Activated T-helper 2 cell treated with anti-CD3 and anti-CD28 coated beads, Interferon-gamma antibody, Interleukin-2, Interleukin-4, amounts not matched to agents 10 μg/mL and 5 μg/mL and 100 μg/mL, durations not matched to agents 14 hours and 24 hours and 36 hours (primary cell): ENCODE data around the gene DPH5. TPM values are rescaled to one million over a fixed set of nuclear protein-coding genes. Genes with fewer than 3 reads are reported as not detected.

ENCODE experiments used
- DNase-seq: peaks from one replicate; pipeline ENCODE4 v3.0.0; 2021; ENCODE audit warnings: low spot score
- H3K27ac Mint-ChIP-seq: one replicate; pipeline ENCODE4 v1.8.0; 2021; ENCODE audit warnings: mixed read lengths
- H3K27me3 Mint-ChIP-seq: one replicate; pipeline ENCODE4 v1.8.0; 2021; ENCODE audit warnings: low read depth, mixed read lengths
- H3K36me3 Mint-ChIP-seq: one replicate; pipeline ENCODE4 v1.8.0; 2021; ENCODE audit warnings: low read depth, mixed read lengths
- H3K4me1 Mint-ChIP-seq: one replicate; pipeline ENCODE4 v1.8.0; 2021; ENCODE audit warnings: low read depth, mixed read lengths
- H3K4me3 Mint-ChIP-seq: one replicate; pipeline ENCODE4 v1.8.0; 2021; ENCODE audit warnings: low read depth, mild to moderate bottlenecking, moderate library complexity, mixed read lengths
- H3K9me3 Mint-ChIP-seq: one replicate; pipeline ENCODE4 v1.8.0; 2021; ENCODE audit warnings: mixed read lengths
- intact Hi-C: fragments of 100-400 bp; cut with micrococcal nuclease; formaldehyde crosslinking; loops from one replicate; pipeline ENCODE4 v1.15.1; 2023
- total RNA-seq: library from RNA; stranded (reverse); gene quantifications from 2 replicates; pipeline ENCODE4 v1.2.3, GENCODE V29; 2022

DPH5 gene
- total RNA-seq, 1 donor from 2014 or later: 40.0 TPM

DNA sequence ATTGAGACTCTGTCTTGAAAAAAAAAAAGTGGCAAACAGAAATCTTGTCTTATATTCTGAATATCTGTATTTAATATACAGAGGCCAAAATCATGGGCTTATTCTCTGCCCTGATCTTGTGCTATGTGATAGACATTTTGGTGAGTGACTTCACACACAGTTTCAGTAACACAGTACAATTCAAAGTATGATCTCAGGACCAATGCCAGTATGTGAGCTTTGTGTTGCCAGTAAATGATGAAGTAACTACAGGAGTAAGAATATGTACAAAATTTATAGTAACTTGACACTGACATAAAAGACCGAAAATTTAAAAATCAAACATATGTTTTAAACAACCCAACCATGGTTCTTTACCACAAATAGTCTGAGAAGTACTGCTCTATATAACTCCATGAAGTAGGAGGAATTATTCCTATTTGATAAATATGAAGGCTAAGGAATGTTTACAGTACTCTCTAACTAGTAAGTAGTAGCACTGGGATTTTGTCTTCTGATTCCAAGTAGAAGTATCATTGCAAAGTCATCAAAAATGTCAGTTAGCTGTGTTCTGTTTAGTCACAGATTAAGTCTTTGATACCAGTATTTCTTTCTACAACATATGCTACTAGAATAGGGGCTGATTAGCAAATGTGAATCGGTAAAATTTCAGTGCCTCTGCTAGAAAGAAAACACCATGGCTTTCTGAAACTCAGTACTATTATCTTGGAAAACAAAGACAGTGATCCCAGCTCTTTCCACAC lies 25.3 kb downstream of the DPH5 start:
- Mint-ChIP-seq H3K27ac (no peak overlapping the region), H3K4me3 (no peak overlapping the region), H3K36me3 (peaks cover 55% of the 10 kb centered on the region), H3K27me3 (no peaks in the 10 kb centered on the region), H3K9me3 (peaks cover 2% of the 10 kb centered on the region), H3K4me1 (peaks cover 22% of the 10 kb centered on the region)
- intact Hi-C loops: loop anchor here (5.0 kb wide), 1 partner anchor 43 kb away; no protein-coding TSS in a partner anchor
- DNase-seq: no peak

DNA sequence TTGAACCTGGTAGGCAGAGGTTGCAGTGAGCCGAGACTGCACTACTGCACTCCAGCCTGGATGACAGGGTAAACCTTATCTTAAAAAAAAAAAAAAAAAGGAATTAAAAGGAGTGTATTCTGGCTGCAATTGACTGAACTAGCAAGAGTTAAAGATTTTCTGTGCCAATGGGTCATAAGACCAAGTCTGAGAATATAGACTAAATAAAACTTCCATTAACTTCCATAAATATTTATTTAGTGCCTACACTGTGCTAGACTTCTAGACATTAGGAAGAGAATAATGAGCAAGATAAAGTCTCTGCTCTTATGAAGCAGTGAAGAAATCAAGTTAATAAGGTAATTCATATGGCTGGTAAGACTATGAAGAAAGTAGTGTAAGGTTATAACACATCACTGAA lies 27.2 kb downstream of the DPH5 start:
- Mint-ChIP-seq H3K4me1 (peaks cover 19% of the 10 kb centered on the region), H3K27ac (no peak overlapping the region), H3K4me3 (no peak overlapping the region), H3K27me3 (no peaks in the 10 kb centered on the region), H3K36me3 (peaks cover 65% of the 10 kb centered on the region), H3K9me3 (no peaks in the 10 kb centered on the region)
- intact Hi-C loops: no loop called here
- no peak for DNase-seq

DNA sequence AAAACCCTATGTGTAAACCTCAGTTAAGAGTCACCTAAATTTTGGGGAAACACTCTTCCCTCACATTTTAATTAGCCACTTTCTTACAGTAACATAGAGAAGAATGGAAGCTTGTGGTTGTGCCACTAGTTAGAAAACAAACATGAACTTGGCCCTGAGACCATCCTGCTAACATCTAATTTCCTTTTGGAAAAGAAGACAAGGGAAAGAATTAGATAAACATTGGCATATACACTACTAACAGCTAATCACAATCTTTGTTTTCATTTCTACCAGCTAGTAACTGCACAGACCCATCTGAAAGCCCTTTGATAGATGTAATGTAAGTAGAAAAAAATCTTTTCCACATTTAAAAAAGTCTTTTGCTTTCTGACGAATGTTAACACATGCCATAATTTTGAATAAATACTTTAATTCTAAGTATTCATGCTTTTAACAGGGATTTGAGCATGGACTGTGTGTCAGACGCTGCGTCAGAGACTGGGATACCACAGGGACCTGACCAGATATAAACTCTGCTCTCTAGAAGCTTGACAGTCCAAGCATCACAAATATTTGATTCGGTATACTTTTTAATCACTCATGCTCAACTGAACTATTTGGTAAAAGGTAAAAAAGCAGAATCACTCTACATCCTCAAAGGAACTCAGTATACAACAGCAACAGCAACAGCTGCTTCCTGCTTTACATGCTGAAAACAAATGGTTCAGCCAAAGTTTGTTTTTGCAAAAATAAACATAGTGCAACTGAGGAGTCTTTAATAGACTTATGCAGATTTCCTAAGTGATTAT lies 30.2 kb downstream of the DPH5 start:
- H3K27ac Mint-ChIP-seq: no peak overlapping the region
- H3K4me3 Mint-ChIP-seq: no peak overlapping the region
- intact Hi-C loops: no loop called here
- H3K36me3 Mint-ChIP-seq: peaks cover 68% of the 10 kb centered on the region
- H3K4me1 Mint-ChIP-seq: peaks cover 8% of the 10 kb centered on the region
- H3K27me3 Mint-ChIP-seq: no peaks in the 10 kb centered on the region
- no peaks in the 10 kb centered on the region for H3K9me3 Mint-ChIP-seq
- no peak for DNase-seq

DNA sequence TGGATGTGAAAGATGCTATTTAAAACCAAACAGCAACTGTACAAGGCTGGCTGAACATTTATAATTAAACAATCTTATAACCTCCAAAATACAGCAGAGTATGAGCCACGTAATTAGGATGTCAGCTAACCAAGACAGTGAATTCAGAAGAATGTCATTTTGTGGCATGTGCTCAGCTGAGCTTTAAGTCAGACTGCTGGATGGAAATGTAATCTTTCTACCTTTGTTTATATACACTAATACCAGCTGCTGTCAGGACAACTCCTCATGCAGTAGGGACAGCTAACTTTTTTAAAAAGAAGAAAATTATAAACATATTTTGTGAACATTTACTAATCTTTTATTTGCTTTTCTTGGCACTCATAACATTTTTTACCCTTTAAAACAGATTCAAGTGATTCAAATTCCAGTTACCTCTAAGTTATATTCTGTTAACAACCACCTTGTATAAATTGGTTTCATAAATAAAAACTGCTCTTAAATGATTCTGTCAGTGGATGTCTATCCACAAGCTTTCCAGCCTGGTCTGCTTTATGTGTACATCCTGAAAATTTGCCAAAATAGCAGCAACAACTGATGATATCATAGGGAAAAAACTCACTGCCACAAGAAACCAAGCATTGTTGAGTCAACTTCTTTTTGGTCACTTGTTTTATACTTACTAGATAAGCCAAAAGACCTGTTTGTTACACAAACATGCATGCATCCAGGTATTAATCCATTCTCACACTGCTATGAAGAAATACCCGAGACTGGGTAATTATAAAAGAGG lies 36.1 kb downstream of the DPH5 start:
- intact Hi-C loops: no loop called here
- DNase-seq: no peak
- H3K9me3 Mint-ChIP-seq: no peaks in the 10 kb centered on the region
- H3K27me3 Mint-ChIP-seq: no peaks in the 10 kb centered on the region
- H3K4me1 Mint-ChIP-seq: no peaks in the 10 kb centered on the region
- H3K27ac Mint-ChIP-seq: no peak overlapping the region
- no peak overlapping the region for H3K4me3 Mint-ChIP-seq
- H3K36me3 Mint-ChIP-seq: peaks cover 64% of the 10 kb centered on the region

DNA sequence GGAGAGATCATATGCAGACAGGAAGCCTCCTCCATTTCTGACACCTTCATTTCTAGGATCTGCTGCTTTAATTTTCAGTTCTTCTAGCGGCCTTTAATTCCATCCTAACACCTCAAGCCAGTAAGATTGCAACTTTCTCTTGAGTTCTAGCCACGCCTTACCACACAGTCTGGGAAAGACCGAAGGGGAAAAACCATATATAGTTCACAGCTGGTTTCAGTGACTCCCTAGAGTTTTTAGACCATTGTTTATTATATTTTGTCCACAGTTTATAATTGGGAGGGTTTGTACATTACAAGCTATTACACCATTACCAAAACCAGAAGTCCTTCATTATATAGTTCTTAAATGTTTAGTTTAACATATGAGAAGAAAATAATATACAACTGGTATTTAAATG lies 37.5 kb downstream of the DPH5 start:
- no peaks in the 10 kb centered on the region for H3K9me3 Mint-ChIP-seq
- H3K4me1 Mint-ChIP-seq: peaks cover 5% of the 10 kb centered on the region
- DNase-seq: no peak
- no peaks in the 10 kb centered on the region for H3K27me3 Mint-ChIP-seq
- H3K36me3 Mint-ChIP-seq: peaks cover 72% of the 10 kb centered on the region
- no peak overlapping the region for H3K4me3 Mint-ChIP-seq
- no peak overlapping the region for H3K27ac Mint-ChIP-seq
- intact Hi-C loops: no loop called here

DNA sequence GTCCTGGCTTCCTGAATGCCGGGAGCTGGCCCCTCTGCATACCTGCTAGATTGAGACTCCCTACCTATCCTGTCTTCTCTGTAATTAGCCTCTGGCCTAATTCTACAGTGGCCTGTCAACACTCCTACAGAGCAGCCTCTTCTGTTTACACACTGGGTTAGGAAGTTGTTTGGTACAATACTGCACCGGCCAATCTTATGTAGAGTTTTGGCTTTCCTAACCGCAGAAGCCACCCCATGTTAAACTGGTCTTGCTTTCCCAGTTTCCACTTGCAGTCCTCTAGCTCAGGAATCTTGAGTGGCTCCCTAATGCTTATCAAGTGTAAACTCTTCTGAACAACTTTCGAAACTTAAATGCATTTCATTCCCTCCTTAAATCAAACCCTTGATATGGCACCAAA lies 42.8 kb downstream of the DPH5 start:
- Mint-ChIP-seq H3K36me3 (peaks cover 83% of the 10 kb centered on the region), H3K27me3 (no peaks in the 10 kb centered on the region), H3K4me3 (no peak overlapping the region), H3K9me3 (no peaks in the 10 kb centered on the region), H3K27ac (no peak overlapping the region), H3K4me1 (peaks cover 7% of the 10 kb centered on the region)
- intact Hi-C loops: no loop called here
- no peak for DNase-seq

DNA sequence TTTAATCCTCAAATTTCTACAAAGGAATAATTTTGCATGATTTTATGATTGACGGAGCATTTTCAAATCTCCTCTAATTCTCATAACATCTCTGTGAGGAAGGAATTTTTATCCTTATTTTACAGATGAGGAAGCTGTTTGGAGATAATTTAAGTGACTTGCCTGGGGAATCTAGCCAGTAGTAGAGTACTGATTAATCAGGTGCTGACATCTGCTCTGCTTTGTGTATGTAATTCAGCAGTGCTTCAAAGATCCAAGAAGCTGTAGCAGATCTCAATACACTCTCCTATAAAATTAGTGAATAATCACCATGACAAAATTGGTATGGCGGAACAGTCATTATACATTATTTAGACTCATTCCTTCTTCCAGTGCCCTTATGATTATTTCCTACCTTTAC lies 46.0 kb downstream of the DPH5 start:
- Mint-ChIP-seq H3K27me3 (no peaks in the 10 kb centered on the region), H3K27ac (no peak overlapping the region), H3K4me3 (no peak overlapping the region), H3K4me1 (peaks cover 11% of the 10 kb centered on the region), H3K9me3 (no peaks in the 10 kb centered on the region), H3K36me3 (peaks cover 83% of the 10 kb centered on the region)
- DNase-seq: no peak
- intact Hi-C loops: no loop called here

DNA sequence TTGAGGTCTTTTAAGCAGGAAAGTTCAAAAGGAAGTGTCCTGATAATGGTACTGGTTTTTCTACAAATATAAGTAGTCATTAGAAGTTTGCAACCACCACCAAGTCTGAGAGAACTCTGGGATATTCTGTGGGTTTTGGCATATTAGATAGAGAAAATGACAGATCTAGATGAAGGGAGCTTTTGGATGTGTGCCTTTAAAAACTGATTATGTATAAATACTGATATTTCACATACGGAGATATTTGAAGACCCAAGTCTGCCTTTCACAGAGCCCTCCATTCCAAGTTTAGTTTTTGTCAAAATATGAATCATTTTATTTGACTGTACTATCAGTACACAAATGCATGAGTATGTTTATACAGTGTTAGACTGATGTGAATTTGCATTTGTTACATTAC lies 48.6 kb downstream of the DPH5 start:
- intact Hi-C loops: no loop called here
- Mint-ChIP-seq H3K36me3 (peaks cover 81% of the 10 kb centered on the region), H3K9me3 (no peaks in the 10 kb centered on the region), H3K27me3 (no peaks in the 10 kb centered on the region), H3K27ac (no peak overlapping the region), H3K4me3 (no peak overlapping the region), H3K4me1 (peaks cover 11% of the 10 kb centered on the region)
- DNase-seq: no peak

DNA sequence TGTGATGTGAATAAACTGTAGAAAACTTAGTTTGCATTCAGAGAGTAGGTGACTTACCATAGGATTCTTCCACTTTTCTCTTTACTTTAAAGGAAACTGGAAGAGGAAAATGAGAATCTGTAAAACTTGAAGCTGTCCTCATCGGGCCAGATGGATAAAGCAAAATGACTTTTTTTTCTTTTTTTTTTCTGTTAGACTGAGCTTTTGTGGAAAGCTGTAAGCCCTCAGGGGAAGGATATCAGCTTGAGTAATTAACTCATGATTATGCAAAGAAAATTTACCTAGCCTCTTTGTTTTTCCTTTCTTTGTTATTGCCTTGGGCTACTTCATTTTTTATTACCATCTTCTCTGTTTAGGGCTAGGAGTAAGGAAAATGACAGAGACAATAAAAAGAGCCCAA lies 53.4 kb downstream of the DPH5 start:
- H3K27me3 Mint-ChIP-seq: no peaks in the 10 kb centered on the region
- intact Hi-C loops: no loop called here
- H3K9me3 Mint-ChIP-seq: no peaks in the 10 kb centered on the region
- H3K4me3 Mint-ChIP-seq: no peak overlapping the region
- no peak for DNase-seq
- H3K27ac Mint-ChIP-seq: no peak overlapping the region
- peaks cover 27% of the 10 kb centered on the region for H3K4me1 Mint-ChIP-seq
- peaks cover 64% of the 10 kb centered on the region for H3K36me3 Mint-ChIP-seq

DNA sequence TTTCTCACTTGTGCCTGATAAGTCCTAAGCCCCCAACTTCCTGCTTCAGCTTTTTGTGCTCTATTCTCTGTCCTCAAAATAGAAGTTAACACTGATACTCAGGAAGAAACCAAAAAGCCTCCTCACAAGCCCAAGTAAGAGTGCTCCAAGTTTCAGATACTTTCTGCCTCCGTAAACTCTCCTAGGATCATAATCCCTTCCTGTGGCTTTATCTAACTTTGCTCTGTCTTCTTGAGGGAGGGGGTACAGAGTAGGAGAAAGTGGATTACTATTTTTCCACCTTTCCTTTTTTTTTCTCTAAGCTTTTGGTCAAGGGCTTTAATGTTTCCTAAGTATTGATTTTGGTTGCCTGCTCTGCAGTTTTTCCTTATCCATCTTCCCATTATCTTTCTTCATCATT lies 54.6 kb downstream of the DPH5 start:
- Mint-ChIP-seq H3K27ac (no peak overlapping the region), H3K36me3 (peaks cover 61% of the 10 kb centered on the region), H3K4me3 (no peak overlapping the region), H3K27me3 (no peaks in the 10 kb centered on the region), H3K4me1 (peaks cover 23% of the 10 kb centered on the region), H3K9me3 (no peaks in the 10 kb centered on the region)
- intact Hi-C loops: no loop called here
- DNase-seq: no peak

DNA sequence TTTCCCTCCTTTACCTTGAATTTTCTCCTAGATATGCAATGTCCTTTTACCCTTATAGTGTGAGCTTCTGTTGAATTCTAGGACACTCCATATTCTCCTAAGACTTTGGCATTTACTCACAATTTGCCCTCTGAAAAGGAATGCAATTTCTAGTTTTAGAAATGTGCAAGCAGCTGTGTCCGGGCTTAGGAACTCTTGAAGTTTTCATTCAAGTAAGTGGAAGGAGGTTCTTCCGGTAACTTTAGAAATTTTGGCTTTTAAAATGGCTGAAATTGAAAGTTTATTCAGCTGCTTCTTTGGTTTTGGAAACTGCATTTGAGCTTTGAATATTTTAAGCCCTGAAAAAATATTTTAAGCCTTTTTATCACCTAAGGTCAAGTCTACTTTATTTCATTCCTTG lies 56.3 kb downstream of the DPH5 start:
- H3K36me3 Mint-ChIP-seq: peaks cover 59% of the 10 kb centered on the region
- no peak for DNase-seq
- H3K4me1 Mint-ChIP-seq: peaks cover 24% of the 10 kb centered on the region
- intact Hi-C loops: no loop called here
- no peaks in the 10 kb centered on the region for H3K9me3 Mint-ChIP-seq
- no peak overlapping the region for H3K4me3 Mint-ChIP-seq
- H3K27ac Mint-ChIP-seq: no peak overlapping the region
- H3K27me3 Mint-ChIP-seq: no peaks in the 10 kb centered on the region

DNA sequence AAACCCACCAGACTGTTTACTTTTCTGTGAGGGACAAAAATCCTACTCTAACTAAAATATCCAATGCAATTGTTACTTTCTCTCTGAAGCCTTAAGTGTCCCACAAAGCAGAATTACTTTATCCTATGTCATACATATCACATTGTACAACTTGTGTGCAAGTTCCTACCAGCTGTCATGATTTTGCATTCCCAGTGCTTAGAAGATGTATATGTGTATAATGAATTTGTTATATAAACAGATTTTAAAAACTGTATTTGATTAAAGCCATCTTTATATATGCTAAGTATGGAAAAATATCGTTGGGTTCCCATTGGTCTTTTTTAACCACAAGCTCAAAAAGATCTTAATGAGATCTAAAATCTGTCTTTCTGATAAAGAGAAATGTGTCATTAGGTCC lies 57.0 kb downstream of the DPH5 start:
- no peak for DNase-seq
- Mint-ChIP-seq H3K27me3 (no peaks in the 10 kb centered on the region), H3K36me3 (peaks cover 56% of the 10 kb centered on the region), H3K27ac (no peak overlapping the region), H3K4me1 (peaks cover 22% of the 10 kb centered on the region), H3K9me3 (no peaks in the 10 kb centered on the region), H3K4me3 (no peak overlapping the region)
- intact Hi-C loops: no loop called here

DNA sequence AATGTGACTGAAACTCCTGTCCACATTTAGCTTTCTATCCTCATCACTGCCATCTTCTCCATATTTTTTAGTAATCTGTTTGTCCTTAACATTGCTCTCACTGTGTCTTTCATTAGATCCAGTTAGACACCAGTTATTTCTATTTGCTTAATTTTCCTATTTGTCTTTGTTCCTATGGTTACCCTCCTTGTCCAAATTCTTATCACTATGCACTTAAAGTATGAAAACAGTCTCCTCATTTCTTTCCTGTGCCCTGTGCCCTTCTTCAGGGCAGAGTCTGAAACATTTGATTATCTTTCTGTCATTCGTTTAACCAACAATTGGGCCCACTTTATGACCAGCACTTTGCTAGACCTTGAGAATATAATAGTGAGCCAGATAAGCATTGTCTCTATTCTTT lies 65.5 kb downstream of the DPH5 start:
- no peak overlapping the region for H3K27ac Mint-ChIP-seq
- DNase-seq: no peak
- H3K36me3 Mint-ChIP-seq: peaks cover 58% of the 10 kb centered on the region
- peaks cover 4% of the 10 kb centered on the region for H3K9me3 Mint-ChIP-seq
- H3K27me3 Mint-ChIP-seq: no peaks in the 10 kb centered on the region
- intact Hi-C loops: no loop called here
- H3K4me3 Mint-ChIP-seq: no peak overlapping the region
- peaks cover 19% of the 10 kb centered on the region for H3K4me1 Mint-ChIP-seq
